Uterus (tissue), 4 donors: Measurements from ENCODE around the gene DEAF1. TPM values are rescaled to one million over a fixed set of nuclear protein-coding genes. Genes with fewer than 3 reads are reported as not detected.
"Not testable (repeated sequence)": the region's sequence is repeated elsewhere in the genome, so short reads cannot be mapped to it uniquely, and the experiment has no call there.

Experiments
- DNase-seq, 2 donors: peaks; one replicate each; pipeline ENCODE4 v3.0.0-alpha.2; 2019 to 2020
- H3K27ac ChIP-seq, 2 donors: fragments of 200-600 bp; sonication (generic); 1 replicate in 1 of 2; 2 replicates in 1 of 2; pipeline ENCODE4 v1.5.1; 2016 to 2018
- H3K27me3 ChIP-seq, 2 donors: fragments of 200-600 bp; sonication (generic); one replicate each; pipeline ENCODE4 v1.5.1; 2018 to 2019; ENCODE audit warnings: control low read depth in 1 of 2
- H3K36me3 ChIP-seq, 2 donors: fragments of 200-600 bp; sonication (generic); one replicate each; pipeline ENCODE4 v1.5.1; 2019; ENCODE audit warnings: control low read depth in 1 of 2
- H3K4me1 ChIP-seq, 2 donors: fragments of 200-600 bp; sonication (generic); one replicate each; pipeline ENCODE4 v1.5.1; 2018 to 2019; ENCODE audit warnings: control low read depth in 1 of 2
- H3K4me3 ChIP-seq, 2 donors: fragments of 200-600 bp; sonication (generic); 1 replicate in 1 of 2; 2 replicates in 1 of 2; pipeline ENCODE4 v1.5.1; 2018 to 2019; ENCODE audit warnings: mild to moderate bottlenecking in 1 of 2
- H3K9me3 ChIP-seq, 2 donors: fragments of 200-600 bp; sonication (generic); one replicate each; pipeline ENCODE4 v1.5.1; 2019; ENCODE audit warnings: control low read depth in 1 of 2
- CTCF ChIP-seq, 4 experiments: fragments of 200-600 bp in 2 of 4; fragments of 450-650 bp in 2 of 4; sonication (generic) in 2 of 4; IDR thresholded peaks; one replicate each; pipeline ENCODE4 v1.5.1; 2016 to 2019; ENCODE audit warnings: antibody characterized with exemption in 4 of 4, mild to moderate bottlenecking in 2 of 4, moderate library complexity in 1 of 4
- POLR2A ChIP-seq, 2 donors: fragments of 450-650 bp; IDR thresholded peaks; one replicate each; pipeline ENCODE4 v1.6.1; 2016; ENCODE audit warnings: antibody characterized with exemption in 2 of 2, mild to moderate bottlenecking in 1 of 2, moderate library complexity in 1 of 2
- intact Hi-C: fragments of 100-400 bp; cut with DNase I; formaldehyde crosslinking; loops from one replicate; pipeline ENCODE4 v1.15.1; 2023; ENCODE audit warnings: low total_unique reads
- total RNA-seq, 4 donors: library from RNA; depleted of rRNA in 3 of 4; stranded (reverse); fragments of >200 nt in 3 of 4; gene quantifications; one replicate each; pipeline versions ENCODE4 v1.1.0 to v1.2.4, GENCODE V29; 2014 to 2023
- donor health status: DM: yes; HTN: yes; CAD: no.

DEAF1 gene
- 10 to 100 TPM in 2 of 4 donors, 1 to 10 TPM in 2; 7.9 to 45.6 (median 20.4) TPM for total RNA-seq

GRCh38 chr11:694563-695287 is at the start of gene DEAF1:
Gene DEAF1 (minus strand): TSS chr11:695222. CDS start chr11:695047, 175 bp downstream.
- H3K9me3 ChIP-seq = no peaks in the 10 kb centered on the region
- H3K36me3 ChIP-seq = no peaks in the 10 kb centered on the region
- H3K27me3 ChIP-seq = no peaks in the 10 kb centered on the region
- TF ChIP-seq CTCF (IDR thresholded peaks at IDR 0.05) (no peak), POLR2A (IDR thresholded peaks at IDR 0.05) (peak in 1 of 2 donors; percentile 24)
- intact Hi-C loops = no loop called here
- peak within 1 kb of the TSS; percentile 60 to 75 for H3K4me3 ChIP-seq
- peaks cover 6 to 7% of the 10 kb centered on the region in 2 donors for H3K4me1 ChIP-seq
- H3K27ac ChIP-seq = peak within 1 kb of the TSS; percentile 100
- DNase-seq = peak; percentile 99 to 100

GRCh38 chr11:742571-743201 is 47.7 kb upstream of the DEAF1 start:
- no peaks in the 10 kb centered on the region for H3K36me3 ChIP-seq
- no peak overlapping the region for H3K27ac ChIP-seq
- no peak overlapping the region for H3K4me3 ChIP-seq
- no peaks in the 10 kb centered on the region for H3K9me3 ChIP-seq
- TF ChIP-seq POLR2A (IDR thresholded peaks at IDR 0.05) (no peak), CTCF (IDR thresholded peaks at IDR 0.05) (no peak)
- no peaks in the 10 kb centered on the region for H3K4me1 ChIP-seq
- intact Hi-C loops = no loop called here
- H3K27me3 ChIP-seq = no peaks in the 10 kb centered on the region
- no peak for DNase-seq

- Histone ChIP-seq H3K9me3 (no peaks in the 10 kb centered on the region), H3K4me1 (no peaks in the 10 kb centered on the region), H3K27me3 (no peaks in the 10 kb centered on the region), H3K36me3 (no peaks in the 10 kb centered on the region), H3K4me3 (no peak overlapping the region), H3K27ac (no peak overlapping the region)
- DNase-seq = no peak
- no peak for TF ChIP-seq POLR2A (IDR thresholded peaks at IDR 0.05)
- no peak for TF ChIP-seq CTCF (IDR thresholded peaks at IDR 0.05)
- intact Hi-C loops = no loop called here
Measured at GRCh38 chr11:742156-742546, 47.1 kb upstream of the DEAF1 start.

GRCh38 chr11:737899-738298 is 42.9 kb upstream of the DEAF1 start:
- DNase-seq, H3K4me1 ChIP-seq, H3K27ac ChIP-seq, H3K9me3 ChIP-seq, H3K27me3 ChIP-seq, H3K4me3 ChIP-seq, H3K36me3 ChIP-seq, intact Hi-C loops: not testable (repeated sequence)

- no peaks in the 10 kb centered on the region for H3K9me3 ChIP-seq
- no peaks in the 10 kb centered on the region for H3K4me1 ChIP-seq
- no peak for TF ChIP-seq POLR2A (IDR thresholded peaks at IDR 0.05)
- no peak for TF ChIP-seq CTCF (IDR thresholded peaks at IDR 0.05)
- H3K27me3 ChIP-seq = no peaks in the 10 kb centered on the region
- DNase-seq = no peak
- no peak overlapping the region for H3K27ac ChIP-seq
- intact Hi-C loops = no loop called here
- no peaks in the 10 kb centered on the region for H3K36me3 ChIP-seq
- no peak overlapping the region for H3K4me3 ChIP-seq
Measured at GRCh38 chr11:737366-737765, 42.3 kb upstream of the DEAF1 start.

GRCh38 chr11:734541-734940 is 39.5 kb upstream of the DEAF1 start:
- H3K36me3 ChIP-seq, H3K4me1 ChIP-seq, intact Hi-C loops, H3K4me3 ChIP-seq, H3K9me3 ChIP-seq, H3K27ac ChIP-seq, H3K27me3 ChIP-seq, DNase-seq: not testable (repeated sequence)
